ENCODE measurements around the gene TNFAIP2.

TNFAIP2 gene

DNA sequence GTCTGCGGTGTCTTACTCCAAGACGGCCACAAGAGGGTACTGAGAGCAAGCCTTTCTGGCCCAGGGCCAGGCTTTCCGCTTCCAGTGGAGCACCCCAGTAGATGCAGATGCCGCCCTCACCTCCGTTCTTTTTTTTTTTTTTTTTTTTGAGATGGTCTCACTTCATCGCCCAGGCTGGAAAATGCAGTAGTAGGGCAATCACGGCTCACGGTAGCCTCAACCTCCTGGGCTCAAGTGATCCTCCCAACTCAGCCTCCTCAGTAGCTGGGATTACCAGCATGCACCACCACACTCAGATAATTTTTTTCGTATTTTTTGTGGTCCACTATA is 44.9 kb upstream of the TNFAIP2 start:
- no peaks in the 10 kb centered on the region for H3F3A ChIP-seq (ENCODE audit: insufficient read depth, low read length)
- peaks cover 7% of the 10 kb centered on the region for H3K27me3 ChIP-seq (replicated peaks; ENCODE audit: insufficient read depth, low read length)
- H3K36me3 ChIP-seq (replicated peaks; ENCODE audit: insufficient read depth, low read length): no peaks in the 10 kb centered on the region
- no peak overlapping the region for H2AFZ ChIP-seq (ENCODE audit: low read length)
- H4K20me1 ChIP-seq (ENCODE audit: insufficient read depth, low read length): no peaks in the 10 kb centered on the region
- H3K4me1 ChIP-seq (ENCODE audit: low read length): no peaks in the 10 kb centered on the region
- peak; percentile 62 for DNase-seq
- TF ChIP-seq, protein P1, sequence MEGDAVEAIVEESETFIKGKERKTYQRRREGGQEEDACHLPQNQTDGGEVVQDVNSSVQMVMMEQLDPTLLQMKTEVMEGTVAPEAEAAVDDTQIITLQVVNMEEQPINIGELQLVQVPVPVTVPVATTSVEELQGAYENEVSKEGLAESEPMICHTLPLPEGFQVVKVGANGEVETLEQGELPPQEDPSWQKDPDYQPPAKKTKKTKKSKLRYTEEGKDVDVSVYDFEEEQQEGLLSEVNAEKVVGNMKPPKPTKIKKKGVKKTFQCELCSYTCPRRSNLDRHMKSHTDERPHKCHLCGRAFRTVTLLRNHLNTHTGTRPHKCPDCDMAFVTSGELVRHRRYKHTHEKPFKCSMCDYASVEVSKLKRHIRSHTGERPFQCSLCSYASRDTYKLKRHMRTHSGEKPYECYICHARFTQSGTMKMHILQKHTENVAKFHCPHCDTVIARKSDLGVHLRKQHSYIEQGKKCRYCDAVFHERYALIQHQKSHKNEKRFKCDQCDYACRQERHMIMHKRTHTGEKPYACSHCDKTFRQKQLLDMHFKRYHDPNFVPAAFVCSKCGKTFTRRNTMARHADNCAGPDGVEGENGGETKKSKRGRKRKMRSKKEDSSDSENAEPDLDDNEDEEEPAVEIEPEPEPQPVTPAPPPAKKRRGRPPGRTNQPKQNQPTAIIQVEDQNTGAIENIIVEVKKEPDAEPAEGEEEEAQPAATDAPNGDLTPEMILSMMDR (IDR thresholded peaks at IDR 0.05; ENCODE audit: low read length): peak; percentile 49
- no peak for TF ChIP-seq EZH2 (optimal IDR thresholded peaks at IDR 0.05; ENCODE audit: low read depth, low read length)
- H3K9me3 ChIP-seq (replicated peaks; ENCODE audit: insufficient read depth, low read length): no peaks in the 10 kb centered on the region
- H3K79me2 ChIP-seq (ENCODE audit: low read length): no peaks in the 10 kb centered on the region
- H3K9ac ChIP-seq (ENCODE audit: low read length): no peak overlapping the region
- H3K4me2 ChIP-seq (ENCODE audit: low read depth, low read length): no peak overlapping the region
- H3K9me2 ChIP-seq (replicated peaks; ENCODE audit: insufficient read depth, low read length): no peaks in the 10 kb centered on the region
- no peak overlapping the region for H3K4me3 ChIP-seq (ENCODE audit: low read length)
- H3K27ac ChIP-seq (ENCODE audit: low read length): no peak overlapping the region

DNA sequence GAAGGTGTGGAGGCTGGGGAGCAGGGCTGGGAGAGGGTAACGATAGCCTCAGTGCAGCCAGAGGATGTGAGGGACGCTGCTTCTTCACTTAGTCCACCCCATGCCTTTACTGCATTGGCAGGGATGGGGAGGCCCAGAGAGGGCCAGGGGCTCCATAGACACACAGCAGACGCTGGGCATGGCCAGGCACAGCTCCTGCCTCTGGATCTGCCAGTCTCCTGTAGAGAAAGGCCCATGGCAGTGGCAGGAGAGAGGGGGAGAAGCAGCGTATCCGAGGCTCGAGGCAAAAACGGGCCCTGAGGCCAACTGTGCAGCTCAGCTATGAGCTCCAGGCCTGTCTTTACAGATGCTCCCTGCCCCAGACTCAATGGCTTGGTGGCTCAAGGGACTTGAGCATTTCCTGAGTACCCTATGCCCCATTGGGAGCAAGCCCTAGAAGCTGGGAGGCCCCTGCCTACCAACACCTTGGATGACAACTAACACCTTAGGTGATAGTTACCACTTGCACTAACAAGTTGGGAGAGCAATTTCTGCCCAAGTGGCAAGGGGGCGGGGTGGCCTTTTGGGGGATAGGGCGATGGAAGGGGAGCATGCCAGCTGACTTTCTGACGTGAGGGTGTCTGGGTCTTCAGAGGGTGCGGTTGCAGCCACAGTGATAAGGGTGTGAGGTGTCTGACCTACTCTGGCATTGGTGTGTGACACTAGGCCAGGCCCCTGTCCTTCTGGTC is 44.2 kb upstream of the TNFAIP2 start:
- Histone ChIP-seq H3K9me3 (replicated peaks; ENCODE audit: insufficient read depth, low read length) (no peaks in the 10 kb centered on the region), H4K20me1 (ENCODE audit: insufficient read depth, low read length) (no peaks in the 10 kb centered on the region), H3K4me2 (ENCODE audit: low read depth, low read length) (no peak overlapping the region), H3K27ac (ENCODE audit: low read length) (no peak overlapping the region), H3K27me3 (replicated peaks; ENCODE audit: insufficient read depth, low read length) (peaks cover 7% of the 10 kb centered on the region), H3K79me2 (ENCODE audit: low read length) (no peaks in the 10 kb centered on the region), H3K4me1 (ENCODE audit: low read length) (no peaks in the 10 kb centered on the region), H3K9ac (ENCODE audit: low read length) (no peak overlapping the region), H3K4me3 (ENCODE audit: low read length) (no peak overlapping the region), H3F3A (ENCODE audit: insufficient read depth, low read length) (no peaks in the 10 kb centered on the region), H3K9me2 (replicated peaks; ENCODE audit: insufficient read depth, low read length) (no peaks in the 10 kb centered on the region), H3K36me3 (replicated peaks; ENCODE audit: insufficient read depth, low read length) (no peaks in the 10 kb centered on the region), H2AFZ (ENCODE audit: low read length) (no peak overlapping the region)
- TF ChIP-seq EZH2 (optimal IDR thresholded peaks at IDR 0.05; ENCODE audit: low read depth, low read length): no peak
- TF ChIP-seq EZH2phosphoT487 (IDR thresholded peaks at IDR 0.05; ENCODE audit: low read length): no peak
- TF ChIP-seq, protein P1 (IDR thresholded peaks at IDR 0.05; ENCODE audit: low read length): no peak
- DNase-seq: no peak

GRCh38 chr14:103081951-103082350 is 41.3 kb upstream of the TNFAIP2 start:
- no peaks in the 10 kb centered on the region for H3K36me3 ChIP-seq (replicated peaks; ENCODE audit: insufficient read depth, low read length)
- H3K9me3 ChIP-seq (replicated peaks; ENCODE audit: insufficient read depth, low read length): no peaks in the 10 kb centered on the region
- H3K4me1 ChIP-seq (ENCODE audit: low read length): no peaks in the 10 kb centered on the region
- H3K79me2 ChIP-seq (ENCODE audit: low read length): no peaks in the 10 kb centered on the region
- no peak for DNase-seq
- H3K27me3 ChIP-seq (replicated peaks; ENCODE audit: insufficient read depth, low read length): no peaks in the 10 kb centered on the region; the same call in 1 of the 2 replicates
- no peak overlapping the region for H3K9ac ChIP-seq (ENCODE audit: low read length)
- TF ChIP-seq EZH2 (optimal IDR thresholded peaks at IDR 0.05; ENCODE audit: low read depth, low read length): no peak
- TF ChIP-seq EZH2phosphoT487 (IDR thresholded peaks at IDR 0.05; ENCODE audit: low read length): no peak
- TF ChIP-seq, protein P1 (IDR thresholded peaks at IDR 0.05; ENCODE audit: low read length): no peak
- no peaks in the 10 kb centered on the region for H4K20me1 ChIP-seq (ENCODE audit: insufficient read depth, low read length)
- H3K27ac ChIP-seq (ENCODE audit: low read length): no peak overlapping the region
- H2AFZ ChIP-seq (ENCODE audit: low read length): no peak overlapping the region
- H3K4me2 ChIP-seq (ENCODE audit: low read depth, low read length): no peak overlapping the region
- H3K9me2 ChIP-seq (replicated peaks; ENCODE audit: insufficient read depth, low read length): no peaks in the 10 kb centered on the region
- H3K4me3 ChIP-seq (ENCODE audit: low read length): no peak overlapping the region
- no peaks in the 10 kb centered on the region for H3F3A ChIP-seq (ENCODE audit: insufficient read depth, low read length)
